HG02759 (cell line): ENCODE data around the gene AP5B1.
"Not testable (repeated sequence)": the region's sequence is repeated elsewhere in the genome, so short reads cannot be mapped to it uniquely, and the experiment has no call there.

Source experiments
- ATAC-seq: cut with Tn5 transposase; IDR thresholded peaks from one replicate; pipeline ENCODE4 v1.9.1; 2021; ENCODE audit warnings: mild to moderate bottlenecking, moderate library complexity; ENCODE audit not compliant: unreplicated experiment

The AP5B1 gene

DNA sequence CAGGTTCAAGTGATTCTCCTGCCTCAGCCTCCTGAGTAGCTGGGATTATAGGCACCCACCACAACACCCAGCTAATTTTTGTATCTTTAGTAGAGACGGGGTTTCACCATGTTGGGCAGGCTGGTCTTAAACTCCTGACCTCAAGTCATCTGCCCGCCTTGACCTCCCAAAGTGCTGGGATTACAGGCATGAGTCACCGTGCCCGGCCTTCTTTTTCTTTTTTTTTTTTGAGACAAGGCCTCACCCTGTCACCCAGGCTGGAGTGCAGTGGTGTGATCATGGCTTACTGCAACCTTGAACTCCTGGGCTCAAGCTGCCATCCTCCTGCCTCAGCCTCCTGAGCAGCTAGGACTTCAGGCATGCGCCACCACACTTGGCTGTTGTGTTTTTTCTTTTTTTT lies 13.0 kb downstream of the AP5B1 start:
- not testable (repeated sequence) for ATAC-seq

DNA sequence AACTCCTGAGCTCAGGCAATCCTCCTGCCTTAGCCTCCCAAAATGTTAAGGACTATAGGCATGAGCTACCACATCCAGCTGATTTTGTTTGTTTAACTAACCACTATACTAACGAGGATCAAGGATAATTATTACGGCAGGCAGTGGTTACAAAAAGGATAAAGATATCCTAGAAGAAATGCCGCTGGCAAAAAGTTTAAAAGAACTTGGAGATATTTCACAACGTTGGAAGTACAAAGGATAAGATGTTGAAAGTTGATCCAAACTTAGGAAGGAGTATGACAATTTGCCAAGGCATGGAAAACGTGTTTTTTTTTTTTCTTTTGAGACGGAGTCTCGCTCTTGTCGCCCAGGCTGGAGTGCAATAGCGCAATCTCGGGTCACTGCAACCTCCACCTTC lies 13.4 kb downstream of the AP5B1 start:
- ATAC-seq: no peak

GRCh38 chr11:65766535-65766934 lies 14.2 kb downstream of the AP5B1 start:
- no peak for ATAC-seq

DNA sequence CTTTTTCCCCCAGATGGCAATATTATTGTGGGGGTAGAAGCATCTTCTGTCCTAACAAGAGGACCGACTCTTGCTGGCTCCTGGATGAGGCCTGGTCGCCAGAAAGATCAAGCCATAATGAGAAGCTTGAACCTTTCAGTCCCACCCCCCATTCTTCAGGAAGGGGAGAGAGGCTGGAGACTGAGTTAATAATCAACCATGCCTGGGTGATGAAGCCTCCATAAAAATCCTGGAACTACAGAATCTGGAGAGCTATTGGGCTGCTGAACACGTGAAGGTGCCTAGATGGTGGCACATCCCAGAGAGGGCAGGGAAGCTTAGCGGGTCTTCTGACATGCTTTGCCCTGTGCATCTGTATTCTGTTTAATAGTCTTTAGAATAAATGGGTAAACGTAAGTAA lies 16.3 kb downstream of the AP5B1 start:
- ATAC-seq: no peak

GRCh38 chr11:65762816-65763215 lies 18.0 kb downstream of the AP5B1 start:
- ATAC-seq: not testable (repeated sequence)

DNA sequence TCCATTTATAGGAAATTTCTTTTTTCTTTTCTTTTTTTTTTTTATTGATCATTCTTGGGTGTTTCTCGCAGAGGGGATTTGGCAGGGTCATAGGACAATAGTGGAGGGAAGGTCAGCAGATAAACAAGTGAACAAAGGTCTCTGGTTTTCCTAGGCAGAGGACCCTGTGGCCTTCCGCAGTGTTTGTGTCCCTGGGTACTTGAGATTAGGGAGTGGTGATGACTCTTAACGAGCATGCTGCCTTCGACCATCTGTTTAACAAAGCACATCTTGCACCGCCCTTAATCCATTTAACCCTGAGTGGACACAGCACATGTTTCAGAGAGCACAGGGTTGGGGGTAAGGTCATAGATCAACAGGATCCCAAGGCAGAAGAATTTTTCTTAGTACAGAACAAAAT lies 18.6 kb downstream of the AP5B1 start:
- not testable (repeated sequence) for ATAC-seq

DNA sequence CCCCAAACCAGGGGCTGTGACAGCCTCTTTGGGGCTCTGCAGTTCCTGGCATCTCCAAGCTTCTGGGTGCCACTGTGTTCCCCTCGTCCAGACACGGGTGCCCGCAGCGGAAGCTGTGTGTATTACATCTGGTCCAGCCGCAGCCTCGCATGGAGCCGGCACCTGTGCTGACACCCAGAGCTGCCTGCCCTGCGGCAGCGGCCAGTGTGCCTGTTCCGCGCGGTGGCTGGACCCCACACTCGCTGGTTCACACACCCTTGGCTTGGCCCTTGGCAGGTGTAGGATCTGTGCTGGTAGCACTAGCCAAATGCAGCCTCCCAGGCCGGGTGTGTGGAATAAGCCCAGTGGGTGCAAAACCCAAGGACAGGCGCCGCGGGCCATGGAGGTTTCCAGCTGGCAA lies 35.7 kb downstream of the AP5B1 start:
- no peak for ATAC-seq

DNA sequence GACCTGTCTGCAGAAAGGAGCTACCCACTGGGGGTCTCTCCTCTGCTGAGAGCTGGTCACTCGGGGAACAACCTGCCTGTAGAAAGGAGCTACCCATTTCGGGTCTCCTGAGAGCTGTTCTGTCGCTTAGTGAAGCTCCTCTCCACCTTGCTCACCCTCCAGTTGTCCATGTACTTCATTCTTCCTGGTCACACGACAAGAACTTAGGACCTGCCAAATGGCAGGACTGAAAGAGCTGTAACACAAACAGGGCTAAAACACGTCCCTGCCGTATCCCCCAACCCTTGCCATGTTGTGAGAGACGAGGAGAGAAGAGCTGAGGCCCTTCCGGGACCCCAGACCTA lies 36.1 kb downstream of the AP5B1 start:
- no peak for ATAC-seq

- no peak for ATAC-seq
Measured at GRCh38 chr11:65744026-65744698, 36.6 kb downstream of the AP5B1 start.

GRCh38 chr11:65743681-65744025 lies 37.1 kb downstream of the AP5B1 start:
- no peak for ATAC-seq

DNA sequence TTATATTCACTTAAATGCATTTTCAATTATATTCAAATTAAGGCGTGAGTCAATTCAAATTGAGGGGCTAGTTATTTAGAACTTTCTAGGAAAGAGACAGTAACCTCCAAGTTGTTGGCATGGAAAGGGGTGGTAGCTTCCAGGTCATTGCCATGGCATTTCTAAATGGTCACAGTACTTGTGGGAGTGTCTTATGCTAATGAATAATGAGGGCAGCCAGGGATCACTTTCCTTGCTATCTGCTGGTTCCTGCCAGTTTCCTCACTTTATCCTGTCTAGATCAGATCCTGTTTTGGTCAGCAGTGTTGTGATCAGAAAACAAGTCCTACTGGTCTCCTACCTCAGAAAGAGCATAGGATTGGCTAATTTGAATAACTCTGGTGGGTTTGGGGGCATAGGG lies 38.4 kb downstream of the AP5B1 start:
- no peak for ATAC-seq

DNA sequence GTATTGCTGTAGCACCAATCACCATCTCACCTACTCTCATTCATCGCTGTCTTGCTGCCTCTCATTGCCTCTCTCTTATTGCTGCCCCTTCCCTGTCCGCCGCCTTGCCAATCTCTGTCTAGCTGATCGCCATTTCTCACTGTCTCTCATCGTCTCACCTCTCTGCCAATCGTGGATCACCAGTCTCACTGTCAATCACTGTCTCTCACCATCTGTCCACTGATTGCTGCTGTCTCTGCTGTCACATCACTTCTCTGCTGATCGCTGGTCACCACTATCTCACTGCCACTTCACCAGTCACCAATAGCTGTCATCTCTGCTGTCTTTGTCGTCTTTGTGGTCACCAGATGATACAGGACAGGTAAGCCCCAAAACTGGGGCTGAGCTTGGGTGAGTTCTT lies 39.6 kb downstream of the AP5B1 start:
- no peak for ATAC-seq

GRCh38 chr11:65739022-65739421 lies 41.8 kb downstream of the AP5B1 start:
- no peak for ATAC-seq

DNA sequence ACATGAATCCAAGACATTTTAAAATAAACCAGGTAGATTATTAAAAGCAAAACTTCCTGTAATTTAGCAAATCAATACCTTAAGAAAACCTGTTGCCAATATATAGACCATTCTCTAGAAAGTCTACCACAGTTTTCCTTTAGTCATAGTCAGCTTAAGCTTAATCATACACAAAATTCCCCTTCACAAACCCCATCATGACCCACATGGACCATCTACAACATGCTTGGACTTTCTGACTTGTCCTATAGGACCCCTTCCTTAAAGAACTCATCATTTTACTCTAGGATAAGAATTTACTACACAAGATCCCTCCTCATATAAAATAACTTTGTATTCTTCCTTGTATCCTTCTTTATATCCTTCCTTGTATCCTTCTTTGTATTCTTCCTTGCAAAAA lies 44.0 kb downstream of the AP5B1 start:
- no peak for ATAC-seq

DNA sequence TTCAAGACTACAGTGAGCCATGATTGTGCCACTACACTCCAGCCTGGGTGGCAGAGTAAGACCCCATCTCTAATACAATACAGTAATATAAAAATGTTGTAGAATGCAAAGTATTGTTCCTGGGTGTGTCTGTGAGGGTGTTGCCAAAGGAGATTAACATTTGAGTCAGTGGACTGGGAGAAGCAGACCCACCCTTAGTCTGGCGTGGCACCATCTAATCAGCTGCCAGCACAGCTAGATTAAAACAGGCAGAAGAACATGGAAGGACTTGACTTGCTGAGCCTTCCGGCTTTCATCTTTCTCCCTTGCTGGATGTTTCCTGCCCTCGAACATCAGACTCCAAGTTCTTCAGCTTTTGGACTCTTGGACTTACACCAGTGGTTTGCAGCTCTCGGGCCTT lies 45.7 kb downstream of the AP5B1 start:
- not testable (repeated sequence) for ATAC-seq

- no peak for ATAC-seq
Measured at GRCh38 chr11:65730461-65730860, 50.3 kb downstream of the AP5B1 start.

GRCh38 chr11:65727865-65728264 lies 52.9 kb downstream of the AP5B1 start:
- ATAC-seq: no peak

GRCh38 chr11:65726660-65727059 lies 54.1 kb downstream of the AP5B1 start:
- no peak for ATAC-seq
